ENCODE data around the gene PCDHB4. TPM values are rescaled to one million over a fixed set of nuclear protein-coding genes. Genes with fewer than 3 reads are reported as not detected.

PCDHB4 gene
- 3.8 TPM for total RNA-seq

DNA sequence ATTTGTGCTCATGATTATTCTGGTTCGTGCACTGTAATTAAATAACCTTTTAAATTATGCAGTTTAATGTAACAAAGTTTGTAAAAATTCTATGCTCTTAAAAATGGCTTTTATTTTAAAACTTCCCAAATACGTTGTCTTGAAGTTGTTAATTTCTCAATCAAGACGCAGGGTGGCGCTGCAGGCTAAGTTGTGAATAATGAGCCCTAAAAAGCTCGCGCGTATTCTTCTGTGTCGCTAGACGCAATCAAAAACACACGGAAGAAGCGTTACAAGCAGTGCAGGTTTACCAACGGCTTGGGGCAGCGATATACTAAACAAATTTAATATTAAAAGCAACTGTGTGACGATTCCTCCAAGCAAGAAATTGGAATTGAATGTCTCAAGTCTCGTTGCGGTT lies at the start of gene PCDHB4:
Gene PCDHB4 (plus strand): TSS at position 256 of the 400 bp plus-strand sequence. CDS start 181 bp downstream, outside the sequence.

DNA sequence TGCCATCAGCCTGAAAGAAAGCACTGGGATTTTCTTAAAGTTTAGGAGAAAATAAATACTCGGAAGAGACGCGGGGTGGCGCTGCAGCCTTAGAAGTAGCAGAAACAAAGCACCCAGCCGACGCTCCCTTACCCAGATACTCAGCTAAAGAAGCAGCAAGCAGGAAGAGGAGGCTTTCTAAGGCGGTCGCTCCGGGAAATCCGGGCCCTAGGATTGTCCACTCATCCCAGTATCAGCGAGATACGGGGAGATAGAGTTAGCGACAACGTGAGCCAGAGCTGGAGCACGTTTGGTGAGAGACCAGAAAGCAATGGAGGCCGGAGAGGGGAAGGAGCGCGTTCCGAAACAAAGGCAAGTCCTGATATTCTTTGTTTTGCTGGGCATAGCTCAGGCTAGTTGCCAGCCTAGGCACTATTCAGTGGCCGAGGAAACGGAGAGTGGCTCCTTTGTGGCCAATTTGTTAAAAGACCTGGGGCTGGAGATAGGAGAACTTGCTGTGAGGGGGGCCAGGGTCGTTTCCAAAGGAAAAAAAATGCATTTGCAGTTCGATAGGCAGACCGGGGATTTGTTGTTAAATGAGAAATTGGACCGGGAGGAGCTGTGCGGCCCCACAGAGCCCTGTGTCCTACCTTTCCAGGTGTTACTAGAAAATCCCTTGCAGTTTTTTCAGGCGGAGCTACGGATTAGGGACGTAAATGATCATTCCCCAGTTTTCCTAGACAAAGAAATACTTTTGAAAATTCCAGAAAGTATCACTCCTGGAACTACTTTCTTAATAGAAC lies 26.9 kb upstream of the PCDHB4 start, which contains the start of gene PCDHB2:
Gene PCDHB2 (plus strand): TSS at position 135 of the 782 bp plus-strand sequence. CDS start 176 bp downstream, at position 311.

DNA sequence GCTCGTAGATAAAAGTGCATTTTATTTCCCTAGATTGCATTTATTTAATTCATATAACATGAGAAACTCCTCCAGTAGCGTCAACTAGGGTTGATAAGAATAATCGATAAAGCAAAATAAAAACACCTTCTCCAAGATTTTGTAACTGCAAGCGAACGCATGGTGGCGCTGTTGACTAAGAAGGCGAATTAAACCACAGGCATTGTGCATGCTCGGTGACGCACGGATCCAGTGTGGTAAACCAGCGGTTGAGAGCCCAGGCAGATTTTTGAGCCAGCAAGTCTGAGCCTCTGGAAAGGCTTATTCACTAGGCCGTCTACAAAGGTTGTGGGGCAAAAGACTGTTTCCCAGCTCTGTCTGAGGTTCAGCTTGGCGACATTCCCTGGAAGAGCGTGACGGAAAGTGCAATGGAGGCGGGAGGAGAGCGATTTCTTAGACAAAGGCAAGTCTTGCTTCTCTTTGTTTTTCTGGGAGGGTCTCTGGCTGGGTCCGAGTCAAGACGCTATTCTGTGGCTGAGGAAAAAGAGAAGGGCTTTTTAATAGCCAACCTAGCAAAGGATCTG lies 21.3 kb upstream of the PCDHB4 start, which contains the start of gene PCDHB3:
Gene PCDHB3 (plus strand): TSS at position 231 of the 563 bp plus-strand sequence. CDS start 177 bp downstream, at position 408.

DNA sequence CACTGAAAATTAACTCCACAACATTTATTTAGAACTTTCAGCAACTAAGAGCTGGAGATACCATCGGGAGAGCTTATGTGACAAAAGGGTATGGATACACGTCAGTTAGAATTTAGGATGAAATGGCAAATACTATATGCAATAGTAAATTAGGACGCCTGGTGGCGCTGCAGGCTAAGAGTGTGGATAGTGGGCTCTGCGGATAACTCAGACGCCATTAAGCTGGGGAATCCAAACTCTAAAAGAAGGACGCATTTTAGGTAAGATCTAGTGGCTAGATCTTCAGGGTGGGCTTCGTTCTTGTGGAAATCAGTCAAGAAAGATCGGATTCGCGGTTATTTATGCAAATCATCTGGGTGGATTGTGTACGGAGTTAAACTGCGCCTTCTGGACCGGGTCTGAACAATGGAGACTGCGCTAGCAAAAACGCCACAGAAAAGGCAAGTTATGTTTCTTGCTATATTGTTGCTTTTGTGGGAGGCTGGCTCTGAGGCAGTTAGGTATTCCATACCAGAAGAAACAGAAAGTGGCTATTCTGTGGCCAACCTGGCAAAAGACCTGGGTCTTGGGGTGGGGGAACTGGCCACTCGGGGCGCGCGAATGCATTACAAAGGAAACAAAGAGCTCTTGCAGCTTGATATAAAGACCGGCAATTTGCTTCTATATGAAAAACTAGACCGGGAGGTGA lies 13.6 kb downstream of the PCDHB4 start, which contains the start of gene PCDHB5:
Gene PCDHB5 (plus strand): TSS at position 177 of the 688 bp plus-strand sequence. CDS start 229 bp downstream, at position 406.

DNA sequence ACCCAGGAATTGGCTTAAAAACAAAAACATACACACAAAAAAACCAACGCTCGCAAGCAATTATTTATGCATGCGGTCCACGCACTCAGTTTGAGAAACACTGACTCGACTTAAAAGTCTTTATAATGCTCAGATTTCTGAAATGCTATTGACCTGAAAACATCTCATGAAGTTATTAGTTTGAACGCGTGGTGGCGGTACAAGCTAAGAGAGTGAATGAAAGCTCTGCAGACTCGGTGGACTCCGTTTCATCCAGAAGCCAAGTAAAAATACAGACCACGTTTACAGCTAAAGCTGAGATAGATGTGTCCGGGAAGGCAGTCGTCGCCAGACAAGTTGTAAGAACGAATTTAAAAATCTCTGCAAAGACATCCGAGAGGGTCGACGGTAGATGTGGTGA lies 28.2 kb downstream of the PCDHB4 start, which contains the start of gene PCDHB6:
Gene PCDHB6 (plus strand): TSS at position 246 of the 400 bp plus-strand sequence. CDS start 201 bp downstream, outside the sequence.

DNA sequence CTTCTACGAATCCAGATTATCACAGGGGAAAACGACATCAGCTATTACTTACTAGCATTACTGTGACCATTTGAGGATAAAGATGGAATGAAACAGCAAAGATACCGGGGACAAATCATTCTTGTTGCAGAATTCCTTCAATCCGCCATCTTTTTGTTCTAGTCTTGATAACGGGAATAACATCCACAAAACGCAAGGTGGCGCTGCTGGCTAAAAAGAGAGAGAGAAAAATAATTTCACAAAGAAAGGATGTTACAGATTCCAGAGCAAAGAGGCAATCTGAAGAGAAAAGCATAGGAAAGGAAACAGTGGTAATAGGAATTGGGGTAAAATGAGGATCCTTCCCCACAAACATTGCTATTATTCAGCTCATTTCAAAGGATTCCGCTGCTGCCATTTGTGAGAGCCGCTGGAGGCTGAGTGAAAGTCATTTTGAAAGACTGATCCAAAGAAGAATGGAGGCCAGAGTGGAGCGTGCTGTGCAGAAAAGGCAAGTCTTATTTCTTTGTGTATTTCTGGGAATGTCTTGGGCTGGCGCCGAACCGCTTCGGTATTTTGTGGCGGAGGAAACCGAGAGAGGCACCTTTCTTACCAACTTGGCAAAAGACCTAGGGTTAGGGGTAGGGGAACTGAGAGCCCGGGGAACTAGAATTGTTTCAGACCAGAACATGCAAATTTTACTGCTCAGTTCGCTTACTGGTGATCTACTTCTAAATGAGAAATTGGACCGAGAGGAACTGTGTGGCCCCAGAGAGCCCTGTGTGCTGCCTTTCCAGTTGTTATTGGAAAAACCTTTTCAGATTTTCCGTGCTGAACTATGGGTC lies 51.0 kb downstream of the PCDHB4 start, which contains the start of gene PCDHB7:
Gene PCDHB7 (plus strand): TSS at position 264 of the 824 bp plus-strand sequence. CDS start 192 bp downstream, at position 456.

Other genes with a start within 250 kb of the PCDHB4 start
- 0.35 TPM for gene PCDHA12, start 246.5 kb upstream of the PCDHB4 start, total RNA-seq
- 0.88 TPM for gene PCDHA13, start 239.7 kb upstream of the PCDHB4 start, total RNA-seq
- gene PCDHAC1, start 195.5 kb upstream of the PCDHB4 start, total RNA-seq, result 1.2 TPM
- 5.8 TPM for gene PCDHAC2, start 155.3 kb upstream of the PCDHB4 start, total RNA-seq
- gene PCDHB1, start 70.4 kb upstream of the PCDHB4 start, total RNA-seq, result 0.18 TPM
- gene PCDHB2, start 27.2 kb upstream of the PCDHB4 start, total RNA-seq, result 6.2 TPM
- gene PCDHB3, start 21.3 kb upstream of the PCDHB4 start, total RNA-seq, result 5.3 TPM
- gene PCDHB5, start 13.4 kb downstream of the PCDHB4 start, total RNA-seq, result 13.4 TPM
- gene PCDHB6, start 28.2 kb downstream of the PCDHB4 start, total RNA-seq, result 2.2 TPM
- gene PCDHB7, start 50.8 kb downstream of the PCDHB4 start, total RNA-seq, result 4.4 TPM
- gene PCDHB8, start 56.0 kb downstream of the PCDHB4 start, total RNA-seq, result 2.6 TPM
- 7.8 TPM for gene PCDHB16, start 60.6 kb downstream of the PCDHB4 start, total RNA-seq
- gene PCDHB9, start 65.3 kb downstream of the PCDHB4 start, total RNA-seq, result 3.3 TPM
- 6.2 TPM for gene PCDHB10, start 70.5 kb downstream of the PCDHB4 start, total RNA-seq
- 8.5 TPM for gene PCDHB11, start 77.8 kb downstream of the PCDHB4 start, total RNA-seq
- 9.3 TPM for gene PCDHB12, start 86.9 kb downstream of the PCDHB4 start, total RNA-seq
- 7.9 TPM for gene PCDHB13, start 92.1 kb downstream of the PCDHB4 start, total RNA-seq
- gene PCDHB14, start 101.5 kb downstream of the PCDHB4 start, total RNA-seq, result 8.6 TPM
- 11.0 TPM for gene PCDHB15, start 123.6 kb downstream of the PCDHB4 start, total RNA-seq
- 0.35 TPM for gene SLC25A2, start 182.2 kb downstream of the PCDHB4 start, total RNA-seq
- 76.2 TPM for gene TAF7, start 199.0 kb downstream of the PCDHB4 start, total RNA-seq
- gene PCDHGA1, start 208.7 kb downstream of the PCDHB4 start, total RNA-seq, result 1.1 TPM
- 10.2 TPM for gene PCDHGA2, start 216.9 kb downstream of the PCDHB4 start, total RNA-seq
- gene PCDHGA3, start 222.0 kb downstream of the PCDHB4 start, total RNA-seq, result 4.8 TPM
- gene PCDHGB1, start 228.3 kb downstream of the PCDHB4 start, total RNA-seq, result 6.0 TPM
- 6.4 TPM for gene PCDHGA4, start 233.2 kb downstream of the PCDHB4 start, total RNA-seq
- gene PCDHGB2, start 238.2 kb downstream of the PCDHB4 start, total RNA-seq, result 8.8 TPM
- gene PCDHGA5, start 242.3 kb downstream of the PCDHB4 start, total RNA-seq, result 8.7 TPM
- 7.1 TPM for gene PCDHGB3, start 248.4 kb downstream of the PCDHB4 start, total RNA-seq